Measurements from ENCODE around the gene SNCA.

Gene SNCA

GRCh38 chr4:89707467-89707866, 129.5 kb downstream of the SNCA start:
- POLR2A ChIA-PET: no interaction called here
- no peak for DNase-seq (ENCODE audit: low read depth, low spot score)
- H3K4me3 ChIP-seq (ENCODE audit: low read depth, low read length): no peak overlapping the region
- CTCF ChIA-PET: interaction anchor here (2.8 kb wide), 1 partner anchor 50 kb away, joined by 8 read pairs; no protein-coding TSS in a partner anchor
- TF ChIP-seq, protein P1, sequence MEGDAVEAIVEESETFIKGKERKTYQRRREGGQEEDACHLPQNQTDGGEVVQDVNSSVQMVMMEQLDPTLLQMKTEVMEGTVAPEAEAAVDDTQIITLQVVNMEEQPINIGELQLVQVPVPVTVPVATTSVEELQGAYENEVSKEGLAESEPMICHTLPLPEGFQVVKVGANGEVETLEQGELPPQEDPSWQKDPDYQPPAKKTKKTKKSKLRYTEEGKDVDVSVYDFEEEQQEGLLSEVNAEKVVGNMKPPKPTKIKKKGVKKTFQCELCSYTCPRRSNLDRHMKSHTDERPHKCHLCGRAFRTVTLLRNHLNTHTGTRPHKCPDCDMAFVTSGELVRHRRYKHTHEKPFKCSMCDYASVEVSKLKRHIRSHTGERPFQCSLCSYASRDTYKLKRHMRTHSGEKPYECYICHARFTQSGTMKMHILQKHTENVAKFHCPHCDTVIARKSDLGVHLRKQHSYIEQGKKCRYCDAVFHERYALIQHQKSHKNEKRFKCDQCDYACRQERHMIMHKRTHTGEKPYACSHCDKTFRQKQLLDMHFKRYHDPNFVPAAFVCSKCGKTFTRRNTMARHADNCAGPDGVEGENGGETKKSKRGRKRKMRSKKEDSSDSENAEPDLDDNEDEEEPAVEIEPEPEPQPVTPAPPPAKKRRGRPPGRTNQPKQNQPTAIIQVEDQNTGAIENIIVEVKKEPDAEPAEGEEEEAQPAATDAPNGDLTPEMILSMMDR (IDR thresholded peaks at IDR 0.05; ENCODE audit: insufficient read depth, low read length, missing control alignments): no peak

DNA sequence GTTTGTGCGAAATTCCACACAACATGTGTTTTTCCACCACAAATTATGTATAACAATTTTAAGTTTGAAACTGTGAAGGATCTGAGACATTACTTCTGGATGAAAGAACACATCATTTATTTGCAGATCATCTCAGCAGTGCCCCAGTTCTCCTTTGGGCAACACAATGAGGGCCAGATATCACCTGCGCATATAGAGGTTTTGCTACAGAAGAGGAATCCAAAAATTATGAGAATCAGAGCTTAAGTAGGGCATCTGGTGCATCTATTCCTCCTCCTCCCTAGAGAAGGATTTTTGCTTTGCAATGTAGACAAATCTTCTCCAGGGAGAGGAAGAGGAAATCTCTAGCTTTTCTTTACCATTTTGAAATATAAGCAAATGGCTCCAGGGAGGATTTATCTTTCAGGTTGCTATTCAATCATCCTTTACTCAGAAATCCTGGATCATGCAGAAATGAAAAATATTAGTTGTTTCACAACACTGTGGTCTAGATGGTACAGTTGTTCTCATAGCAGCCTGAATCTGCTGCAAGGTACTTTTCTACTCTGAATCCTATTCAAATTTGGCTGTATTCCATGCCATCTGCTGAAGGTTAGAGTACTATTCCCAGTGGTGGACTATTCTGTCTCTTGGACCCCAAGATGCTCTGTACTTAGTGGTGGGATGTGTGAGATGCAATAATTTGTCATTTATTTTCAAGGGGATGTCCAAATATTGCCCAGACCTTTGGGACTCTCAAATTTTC, 132.1 kb downstream of the SNCA start:
- DNase-seq (ENCODE audit: low read depth, low spot score): no peak
- CTCF ChIA-PET: no interaction called here
- POLR2A ChIA-PET: no interaction called here
- no peak overlapping the region for H3K4me3 ChIP-seq (ENCODE audit: low read depth, low read length)
- TF ChIP-seq, protein P1 (IDR thresholded peaks at IDR 0.05; ENCODE audit: insufficient read depth, low read length, missing control alignments): no peak

DNA sequence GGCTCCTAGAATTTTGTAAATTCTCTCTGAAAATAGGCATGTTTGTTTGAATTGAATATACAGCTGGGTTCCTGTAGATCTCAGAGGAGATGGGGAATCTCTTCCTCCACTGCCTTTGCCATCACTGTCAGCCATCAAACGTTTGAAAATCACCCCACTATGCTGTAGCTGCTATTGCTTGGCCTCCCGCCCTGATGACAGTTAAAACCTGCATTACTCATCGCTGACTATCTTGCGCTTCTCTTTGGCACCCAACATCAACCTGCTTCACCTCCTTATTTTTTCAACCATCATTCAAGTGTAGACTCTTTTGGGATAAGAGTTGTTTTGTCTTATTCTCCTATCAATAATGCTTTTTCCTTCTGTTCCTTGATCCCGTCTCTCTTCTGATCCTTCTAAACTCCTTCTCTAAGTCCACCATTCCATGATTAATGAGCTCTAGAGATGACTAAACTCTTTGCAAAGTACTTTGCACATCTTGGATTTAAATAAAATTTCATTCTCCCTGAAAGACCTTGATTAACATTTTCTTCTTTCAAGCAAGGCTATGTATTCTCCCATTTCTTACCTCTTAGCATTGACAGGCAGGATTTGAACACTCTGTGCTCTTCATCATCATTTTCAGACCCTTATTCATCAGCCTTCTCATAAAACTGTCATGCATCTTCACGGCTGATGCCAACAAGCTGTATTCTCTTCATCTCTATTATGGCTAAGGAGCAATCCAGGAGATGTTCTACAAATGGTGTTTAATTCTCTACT, 133.0 kb downstream of the SNCA start:
- DNase-seq (ENCODE audit: low read depth, low spot score): no peak
- H3K4me3 ChIP-seq (ENCODE audit: low read depth, low read length): no peak overlapping the region
- TF ChIP-seq, protein P1 (IDR thresholded peaks at IDR 0.05; ENCODE audit: insufficient read depth, low read length, missing control alignments): no peak
- ChIA-PET CTCF (no interaction called here), POLR2A (no interaction called here)

GRCh38 chr4:89700766-89701423, 136.1 kb downstream of the SNCA start:
- no peak overlapping the region for H3K4me3 ChIP-seq (ENCODE audit: low read depth, low read length)
- TF ChIP-seq, protein P1 (IDR thresholded peaks at IDR 0.05; ENCODE audit: insufficient read depth, low read length, missing control alignments): no peak
- ChIA-PET CTCF (no interaction called here), POLR2A (no interaction called here)
- DNase-seq (ENCODE audit: low read depth, low spot score): no peak

- H3K4me3 ChIP-seq (ENCODE audit: low read depth, low read length): no peak overlapping the region
- TF ChIP-seq, protein P1 (IDR thresholded peaks at IDR 0.05; ENCODE audit: insufficient read depth, low read length, missing control alignments): no peak
- no peak for DNase-seq (ENCODE audit: low read depth, low spot score)
- ChIA-PET CTCF (interaction anchor here (0.8 to 1.6 kb wide), 3 partner anchors 28 to 184 kb away, joined by 3 to 5 read pairs (median 4); no protein-coding TSS in a partner anchor), POLR2A (no interaction called here)
Measured at GRCh38 chr4:89685690-89686089, 151.3 kb downstream of the SNCA start.

DNA sequence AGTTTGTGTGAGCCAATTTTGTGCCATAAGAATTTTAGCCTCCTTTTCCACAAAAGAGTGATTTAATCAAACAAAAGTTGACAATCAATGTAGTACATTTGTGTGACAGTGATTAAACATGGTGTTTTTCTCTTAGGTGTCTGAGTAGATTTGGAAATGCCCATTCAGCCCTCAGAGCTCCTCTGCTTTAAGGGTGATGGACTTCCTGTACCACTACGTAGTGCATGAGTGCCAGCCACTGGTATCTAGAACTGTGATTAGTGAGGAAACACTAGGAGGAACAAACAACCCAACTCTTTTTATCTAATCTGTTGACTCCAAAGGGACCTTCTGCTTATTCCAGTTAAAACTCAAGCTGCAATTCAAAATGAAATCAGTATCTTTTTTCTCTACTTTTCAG, 151.7 kb downstream of the SNCA start:
- CTCF ChIA-PET: interaction anchor here (0.8 to 1.6 kb wide), 2 partner anchors 28 to 44 kb away, joined by 4 to 5 read pairs; no protein-coding TSS in a partner anchor
- no peak overlapping the region for H3K4me3 ChIP-seq (ENCODE audit: low read depth, low read length)
- TF ChIP-seq, protein P1 (IDR thresholded peaks at IDR 0.05; ENCODE audit: insufficient read depth, low read length, missing control alignments): no peak
- DNase-seq (ENCODE audit: low read depth, low spot score): no peak
- POLR2A ChIA-PET: no interaction called here

All from AG04449 (cell line).